GM12878 (cell line): ENCODE measurements around the gene NDEL1. TPM values are rescaled to one million over a fixed set of nuclear protein-coding genes. Genes with fewer than 3 reads are reported as not detected.

Experiments used
- ATAC-seq: fragments of 200-7000 bp; cut with Tn5 transposase; 3 replicates; pipeline ENCODE4 v1.9.1; 2020; ENCODE audit warnings: mild to moderate bottlenecking, moderate library complexity
- BruUV-seq: library from RNA; stranded (reverse); fragments of 400-500 nt; replicated peaks from 2 replicates; lab custom pipeline; 2021; lab: Mats Ljungman, UMichigan
- CTCF ChIA-PET: fragments of 300-600 bp; sonication (Branson Sonifier 250); formaldehyde crosslinking; extraction: SDS; loops from one replicate; lab custom pipeline; 2021; ENCODE audit warnings: inconsistent platforms; lab: Yijun Ruan, JAX
- POLR2A ChIA-PET: fragments of 350-600 bp; formaldehyde crosslinking; extraction: SDS; loops from one replicate; lab custom pipeline; 2021; ENCODE audit warnings: inconsistent platforms; lab: Charles Lee
- RAD21 ChIA-PET: fragments of 300-600 bp; sonication (Branson Sonifier 250); formaldehyde crosslinking; loops from one replicate; lab custom pipeline; 2023; ENCODE audit warnings: antibody characterized with exemption; ENCODE audit not compliant: unreplicated experiment; lab: Charles Lee
- SMC1A ChIA-PET: fragments of 300-600 bp; sonication (Branson Sonifier 250); formaldehyde crosslinking; loops from one replicate; lab custom pipeline; 2023; ENCODE audit not compliant: unreplicated experiment, uncharacterized antibody; lab: Charles Lee
- DNase-seq: peaks from one replicate; pipeline ENCODE4 v3.0.0-alpha.2; 2011; ENCODE audit warnings: low read depth, low spot score
- FAIRE-seq: peaks from 3 replicates; lab custom pipeline; 2011; peaks lifted over from hg19 to GRCh38; lab: Jason Lieb, UNC
- H2AFZ ChIP-seq: 2 replicates; pipeline ENCODE4 v1.6.0; 2011; ENCODE audit warnings: low read depth, low read length, control low read depth; ENCODE audit not compliant: control insufficient read depth
- H3K27ac ChIP-seq: 2 replicates; pipeline ENCODE4 v1.5.1; 2011; ENCODE audit warnings: control low read depth; ENCODE audit not compliant: control insufficient read depth, insufficient read depth
- H3K27me3 ChIP-seq, 2 experiments: replicated peaks in 1 of 2; 2 replicates each; pipeline versions ENCODE4 v1.6.0 to v1.6.1; 2011; ENCODE audit warnings: low read length in 1 of 2; ENCODE audit not compliant: control insufficient read depth in 2 of 2, insufficient read depth in 2 of 2
- H3K36me3 ChIP-seq, 2 experiments: 2 replicates each; pipeline ENCODE4 v1.5.1; 2011; ENCODE audit warnings: low read length in 1 of 2; ENCODE audit not compliant: control insufficient read depth in 2 of 2, insufficient read depth in 2 of 2
- H3K4me1 ChIP-seq: 2 replicates; pipeline ENCODE4 v1.6.1; 2011; ENCODE audit warnings: mild to moderate bottlenecking, low read length, moderate library complexity, mixed read lengths; ENCODE audit not compliant: control insufficient read depth, insufficient read depth
- H3K4me2 ChIP-seq: 2 replicates; pipeline ENCODE4 v1.6.0; 2011; ENCODE audit warnings: control low read depth; ENCODE audit not compliant: control insufficient read depth, insufficient read depth
- H3K4me3 ChIP-seq: fragments of 200-600 bp; sonication (generic); 2 replicates; pipeline ENCODE4 v1.5.1; 2016
- H3K79me2 ChIP-seq: 2 replicates; pipeline ENCODE4 v1.6.0; 2011; ENCODE audit warnings: low read length; ENCODE audit not compliant: control insufficient read depth, insufficient read depth
- H3K9ac ChIP-seq: 2 replicates; pipeline ENCODE4 v1.8.0; 2011; ENCODE audit warnings: low read length, control low read depth, mixed read lengths; ENCODE audit not compliant: control insufficient read depth, insufficient read depth
- H3K9me3 ChIP-seq: replicated peaks from 3 replicates; pipeline ENCODE4 v1.5.1; 2011; ENCODE audit warnings: mild to moderate bottlenecking, low read length; ENCODE audit not compliant: control insufficient read depth, insufficient read depth
- H4K20me1 ChIP-seq: 2 replicates; pipeline ENCODE4 v1.6.0; 2011; ENCODE audit not compliant: control insufficient read depth, insufficient read depth
- CEBPZ ChIP-seq: fragments of 150-350 bp; IDR thresholded peaks from 2 replicates; pipeline ENCODE4 v1.6.1; 2016; ENCODE audit warnings: low read depth, low read length
- CHD1 ChIP-seq: IDR thresholded peaks from 2 replicates; pipeline ENCODE4 v1.6.1; 2012; ENCODE audit warnings: low read depth, low read length, improper control_type of control experiment
- DPF2 ChIP-seq: fragments of 450-650 bp; IDR thresholded peaks from 2 replicates; pipeline ENCODE4 v1.6.1; 2017; ENCODE audit warnings: mild to moderate bottlenecking
- GABPA ChIP-seq: IDR thresholded peaks from 2 replicates; pipeline ENCODE4 v1.6.1; 2014; ENCODE audit warnings: antibody characterized with exemption, low read depth, mild to moderate bottlenecking, inconsistent platforms
- HDAC2 ChIP-seq: fragments of 200-600 bp; sonication (generic); IDR thresholded peaks from 2 replicates; pipeline ENCODE4 v1.6.1; 2017
- IRF4 ChIP-seq: IDR thresholded peaks from 2 replicates; pipeline ENCODE4 v1.6.1; 2011; ENCODE audit warnings: low read depth, low read length
- NFYA ChIP-seq: IDR thresholded peaks from 2 replicates; pipeline ENCODE4 v1.6.1; 2011; ENCODE audit warnings: low read depth, mild to moderate bottlenecking, low read length, improper control_type of control experiment, borderline replicate concordance
- RAD21 ChIP-seq: IDR thresholded peaks from 2 replicates; pipeline ENCODE4 v1.6.1; 2011; ENCODE audit warnings: mild to moderate bottlenecking, low read depth, low read length, moderate library complexity; ENCODE audit not compliant: insufficient read depth
- SIX5 ChIP-seq: IDR thresholded peaks from 2 replicates; pipeline ENCODE4 v1.6.1; 2011; ENCODE audit warnings: mild to moderate bottlenecking, low read depth, low read length, moderate library complexity; ENCODE audit not compliant: severe bottlenecking
- ZNF687 ChIP-seq: fragments of 450-650 bp; IDR thresholded peaks from 2 replicates; pipeline ENCODE4 v1.6.1; 2017; ENCODE audit warnings: mild to moderate bottlenecking, moderate library complexity
- WGBS: methylation state at CpG from one replicate; pipeline ENCODE4 v1.1.6; 2016; ENCODE audit warnings: low lambda C conversion rate; ENCODE audit not compliant: insufficient replicate concordance, insufficient coverage; ENCODE audit errors: missing lambda C conversion rate; 5-methylcytosine and 5-hydroxymethylcytosine counted together
- in situ Hi-C: fragments of 300-500 bp; cut with MboI; formaldehyde crosslinking; loops from 9 replicates; pipeline ENCODE4 v1.14.3; 2018; ENCODE audit warnings: mixed read lengths
- intact Hi-C: fragments of 100-400 bp; cut with micrococcal nuclease; formaldehyde crosslinking; loops from one replicate; pipeline ENCODE4 v1.14.2; 2022; ENCODE audit not compliant: unreplicated experiment
- polyA plus RNA-seq, 11 experiments: library from polyadenylated mRNA; depleted of rRNA in 4 of 11; unstranded in 6 of 11; stranded (reverse) in 5 of 11; fragments of >200 nt; fragmentation: Nextera tagmentation in 4 of 11; fragmentation: Illumina TruSeq in 1 of 11; extraction: Ambion mirVana in 4 of 11; extraction: Trizol in 1 of 11; gene quantifications; 1 replicate in 1 of 11; 2 replicates in 10 of 11; pipeline versions ENCODE4 v1.2.1 to v1.2.3, GENCODE V29; 2011 to 2016; ENCODE audit warnings: inconsistent platforms in 2 of 11, missing spikeins in 2 of 11, low read depth in 1 of 11
- total RNA-seq, 4 experiments: library from RNA; depleted of rRNA in 3 of 4; stranded (reverse); fragments of >200 nt in 3 of 4; fragmentation: Illumina TruSeq in 1 of 4; extraction: Trizol in 1 of 4; gene quantifications; 2 replicates each; pipeline versions ENCODE4 v1.2.1 to v1.2.3, GENCODE V29; 2013 to 2021
- TF ChIP-seq, protein P1 (sequence below): fragments of 450-650 bp; IDR thresholded peaks from 2 replicates; pipeline ENCODE4 v1.6.1; 2017; ENCODE audit warnings: borderline replicate concordance
- TF ChIP-seq, protein P2 (sequence below): IDR thresholded peaks from 2 replicates; pipeline ENCODE4 v1.6.1; 2011; ENCODE audit warnings: borderline replicate concordance, low read depth, mild to moderate bottlenecking, moderate library complexity, mixed read lengths, low read length; ENCODE audit not compliant: insufficient read depth; ENCODE audit errors: extremely low read length
- TF ChIP-seq, protein P3 (sequence below): fragments of 450-650 bp; IDR thresholded peaks from 2 replicates; pipeline ENCODE4 v1.6.1; 2017; ENCODE audit warnings: mild to moderate bottlenecking

Gene NDEL1
- total and polyA plus RNA-seq, 10 of the 15 experiments (the other 5 are each of a cell fraction or from before 2014, with no cell fraction given) = 0.72 to 41.5 (median 29.9) TPM

GRCh38 chr17:8506145-8506544 lies 70.5 kb downstream of the NDEL1 start:
- in situ Hi-C loops = no loop called here
- Histone ChIP-seq H2AFZ (no peak overlapping the region), H3K27me3 (no peaks in the 10 kb centered on the region; a peak in 1 of 4 replicates), H3K4me2 (no peak overlapping the region), H3K27ac (no peak overlapping the region), H3K36me3 (no peaks in the 10 kb centered on the region), H3K9ac (no peak overlapping the region), H3K4me1 (no peaks in the 10 kb centered on the region), H3K9me3 (no peaks in the 10 kb centered on the region), H4K20me1 (no peaks in the 10 kb centered on the region), H3K4me3 (no peak overlapping the region), H3K79me2 (no peaks in the 10 kb centered on the region)
- DNase-seq = no peak
- no peak for FAIRE-seq
- RAD21 ChIA-PET = no interaction called here
- no TSS peak for BruUV-seq
- CTCF ChIA-PET = no interaction called here
- intact Hi-C loops = no loop called here
- POLR2A ChIA-PET = no interaction called here
- WGBS = 57% methylated on average over 14 of the region's 14 CpGs
- ATAC-seq = no peak
- SMC1A ChIA-PET = no interaction called here
- TF ChIP-seq, protein P1, sequence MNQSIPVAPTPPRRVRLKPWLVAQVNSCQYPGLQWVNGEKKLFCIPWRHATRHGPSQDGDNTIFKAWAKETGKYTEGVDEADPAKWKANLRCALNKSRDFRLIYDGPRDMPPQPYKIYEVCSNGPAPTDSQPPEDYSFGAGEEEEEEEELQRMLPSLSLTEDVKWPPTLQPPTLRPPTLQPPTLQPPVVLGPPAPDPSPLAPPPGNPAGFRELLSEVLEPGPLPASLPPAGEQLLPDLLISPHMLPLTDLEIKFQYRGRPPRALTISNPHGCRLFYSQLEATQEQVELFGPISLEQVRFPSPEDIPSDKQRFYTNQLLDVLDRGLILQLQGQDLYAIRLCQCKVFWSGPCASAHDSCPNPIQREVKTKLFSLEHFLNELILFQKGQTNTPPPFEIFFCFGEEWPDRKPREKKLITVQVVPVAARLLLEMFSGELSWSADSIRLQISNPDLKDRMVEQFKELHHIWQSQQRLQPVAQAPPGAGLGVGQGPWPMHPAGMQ = no peak
- no peak for TF ChIP-seq IRF4
- TF ChIP-seq DPF2 = no peak
- no peak for TF ChIP-seq CEBPZ
- TF ChIP-seq, protein P2, sequence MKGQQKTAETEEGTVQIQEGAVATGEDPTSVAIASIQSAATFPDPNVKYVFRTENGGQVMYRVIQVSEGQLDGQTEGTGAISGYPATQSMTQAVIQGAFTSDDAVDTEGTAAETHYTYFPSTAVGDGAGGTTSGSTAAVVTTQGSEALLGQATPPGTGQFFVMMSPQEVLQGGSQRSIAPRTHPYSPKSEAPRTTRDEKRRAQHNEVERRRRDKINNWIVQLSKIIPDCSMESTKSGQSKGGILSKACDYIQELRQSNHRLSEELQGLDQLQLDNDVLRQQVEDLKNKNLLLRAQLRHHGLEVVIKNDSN = no peak
- TF ChIP-seq GABPA = no peak
- no peak for TF ChIP-seq CHD1
- TF ChIP-seq, protein P3, sequence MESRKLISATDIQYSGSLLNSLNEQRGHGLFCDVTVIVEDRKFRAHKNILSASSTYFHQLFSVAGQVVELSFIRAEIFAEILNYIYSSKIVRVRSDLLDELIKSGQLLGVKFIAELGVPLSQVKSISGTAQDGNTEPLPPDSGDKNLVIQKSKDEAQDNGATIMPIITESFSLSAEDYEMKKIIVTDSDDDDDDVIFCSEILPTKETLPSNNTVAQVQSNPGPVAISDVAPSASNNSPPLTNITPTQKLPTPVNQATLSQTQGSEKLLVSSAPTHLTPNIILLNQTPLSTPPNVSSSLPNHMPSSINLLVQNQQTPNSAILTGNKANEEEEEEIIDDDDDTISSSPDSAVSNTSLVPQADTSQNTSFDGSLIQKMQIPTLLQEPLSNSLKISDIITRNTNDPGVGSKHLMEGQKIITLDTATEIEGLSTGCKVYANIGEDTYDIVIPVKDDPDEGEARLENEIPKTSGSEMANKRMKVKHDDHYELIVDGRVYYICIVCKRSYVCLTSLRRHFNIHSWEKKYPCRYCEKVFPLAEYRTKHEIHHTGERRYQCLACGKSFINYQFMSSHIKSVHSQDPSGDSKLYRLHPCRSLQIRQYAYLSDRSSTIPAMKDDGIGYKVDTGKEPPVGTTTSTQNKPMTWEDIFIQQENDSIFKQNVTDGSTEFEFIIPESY = no peak
- TF ChIP-seq NFYA = no peak
- no peak for TF ChIP-seq ZNF687
- no peak for TF ChIP-seq SIX5
- TF ChIP-seq HDAC2 = no peak
- TF ChIP-seq RAD21 = no peak
